GM03348 (cell line): ENCODE data around the gene MT4.

Source experiments
- DNase-seq: peaks from one replicate; pipeline ENCODE4 v3.0.0; 2012; ENCODE audit warnings: low spot score

The MT4 gene

GRCh38 chr16:56564793-56565477, at the start of gene MT4:
Gene MT4, plus strand, starts transcription at chr16:56565073. Its CDS starts 56 bp downstream, at chr16:56565129.
- DNase-seq: no peak

- no peak for DNase-seq
Measured at GRCh38 chr16:56515665-56516064, 49.2 kb upstream of the MT4 start.

- DNase-seq: no peak
Measured at GRCh38 chr16:56517206-56517605, 47.7 kb upstream of the MT4 start.

- DNase-seq: no peak
Measured at GRCh38 chr16:56518425-56518824, 46.4 kb upstream of the MT4 start.

- peak; percentile 98 for DNase-seq
Measured at GRCh38 chr16:56519459-56520250, 45.2 kb upstream of the MT4 start, which contains the start of gene BBS2. Gene BBS2, minus strand, starts transcription at chr16:56520024. Its CDS starts 162 bp downstream, at chr16:56519862.

GRCh38 chr16:56520251-56520577, 44.7 kb upstream of the MT4 start:
- DNase-seq: no peak

GRCh38 chr16:56525236-56525635, 39.6 kb upstream of the MT4 start:
- DNase-seq: peak; percentile 71

- DNase-seq: no peak
Measured at GRCh38 chr16:56530872-56531271, 34.0 kb upstream of the MT4 start.

- DNase-seq: no peak
Measured at GRCh38 chr16:56532714-56533113, 32.2 kb upstream of the MT4 start.

- no peak for DNase-seq
Measured at GRCh38 chr16:56534847-56535383, 30.0 kb upstream of the MT4 start.

- DNase-seq: no peak
Measured at GRCh38 chr16:56538331-56538730, 26.5 kb upstream of the MT4 start.

GRCh38 chr16:56539656-56540055, 25.2 kb upstream of the MT4 start:
- DNase-seq: no peak

- no peak for DNase-seq
Measured at GRCh38 chr16:56542039-56542438, 22.8 kb upstream of the MT4 start.

GRCh38 chr16:56547120-56547948, 17.5 kb upstream of the MT4 start:
- DNase-seq: peak; percentile 30

GRCh38 chr16:56547949-56548567, 16.8 kb upstream of the MT4 start:
- no peak for DNase-seq

GRCh38 chr16:56549161-56549560, 15.7 kb upstream of the MT4 start:
- no peak for DNase-seq

GRCh38 chr16:56549744-56550385, 15.0 kb upstream of the MT4 start:
- no peak for DNase-seq

GRCh38 chr16:56551796-56552738, 12.8 kb upstream of the MT4 start:
- no peak for DNase-seq

GRCh38 chr16:56554441-56554840, 10.4 kb upstream of the MT4 start:
- no peak for DNase-seq

- DNase-seq: peak; percentile 66
Measured at GRCh38 chr16:56558024-56558747, 6.7 kb upstream of the MT4 start.
